Measurements from ENCODE around the gene SASS6.

SASS6 gene

DNA sequence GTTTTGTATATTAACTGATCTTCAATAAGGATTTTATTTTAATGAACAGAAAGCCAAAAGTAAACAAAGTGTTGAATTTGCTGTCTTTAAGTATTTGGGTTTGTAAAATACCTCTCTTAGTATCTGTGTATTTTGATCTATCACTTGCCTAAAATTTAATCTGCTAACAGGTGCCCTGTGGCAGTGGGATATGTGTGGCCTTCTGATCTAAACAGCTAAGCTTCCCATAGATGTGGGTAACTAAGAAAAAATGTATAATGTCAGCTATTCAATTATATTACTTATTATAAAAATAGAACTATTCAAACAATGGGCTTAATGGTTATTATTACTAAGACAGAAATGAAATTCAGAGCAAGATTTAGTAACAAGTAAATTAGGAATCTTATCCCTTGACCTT, 30.2 kb upstream of the SASS6 start:
- TF ChIP-seq, protein P1, sequence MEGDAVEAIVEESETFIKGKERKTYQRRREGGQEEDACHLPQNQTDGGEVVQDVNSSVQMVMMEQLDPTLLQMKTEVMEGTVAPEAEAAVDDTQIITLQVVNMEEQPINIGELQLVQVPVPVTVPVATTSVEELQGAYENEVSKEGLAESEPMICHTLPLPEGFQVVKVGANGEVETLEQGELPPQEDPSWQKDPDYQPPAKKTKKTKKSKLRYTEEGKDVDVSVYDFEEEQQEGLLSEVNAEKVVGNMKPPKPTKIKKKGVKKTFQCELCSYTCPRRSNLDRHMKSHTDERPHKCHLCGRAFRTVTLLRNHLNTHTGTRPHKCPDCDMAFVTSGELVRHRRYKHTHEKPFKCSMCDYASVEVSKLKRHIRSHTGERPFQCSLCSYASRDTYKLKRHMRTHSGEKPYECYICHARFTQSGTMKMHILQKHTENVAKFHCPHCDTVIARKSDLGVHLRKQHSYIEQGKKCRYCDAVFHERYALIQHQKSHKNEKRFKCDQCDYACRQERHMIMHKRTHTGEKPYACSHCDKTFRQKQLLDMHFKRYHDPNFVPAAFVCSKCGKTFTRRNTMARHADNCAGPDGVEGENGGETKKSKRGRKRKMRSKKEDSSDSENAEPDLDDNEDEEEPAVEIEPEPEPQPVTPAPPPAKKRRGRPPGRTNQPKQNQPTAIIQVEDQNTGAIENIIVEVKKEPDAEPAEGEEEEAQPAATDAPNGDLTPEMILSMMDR (IDR thresholded peaks at IDR 0.05; ENCODE audit: borderline replicate concordance, insufficient read depth, low read depth, low read length), result no peak
- no peak overlapping the region for H3K4me3 ChIP-seq (ENCODE audit: low read depth, low read length)

DNA sequence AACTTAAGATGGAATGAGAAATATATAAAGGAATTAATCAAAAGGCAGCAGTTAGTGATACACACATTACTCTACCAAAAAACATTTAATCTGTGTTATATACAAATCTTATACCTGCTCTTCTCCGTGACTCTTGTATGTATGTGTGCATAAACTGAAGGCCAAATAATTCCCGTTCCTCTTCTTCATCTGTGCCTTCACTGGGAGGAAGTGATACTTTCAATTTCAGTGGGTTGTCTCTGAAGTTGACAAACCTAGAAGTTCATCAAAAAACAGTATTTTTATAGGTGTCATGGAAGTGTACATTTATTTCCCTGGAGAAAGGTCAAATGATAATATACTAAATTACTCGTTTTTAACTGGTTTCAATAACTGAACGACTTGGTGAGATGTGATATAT, 19.5 kb upstream of the SASS6 start:
- no peak overlapping the region for H3K4me3 ChIP-seq (ENCODE audit: low read depth, low read length)
- TF ChIP-seq, protein P1 (IDR thresholded peaks at IDR 0.05; ENCODE audit: borderline replicate concordance, insufficient read depth, low read depth, low read length), result no peak

DNA sequence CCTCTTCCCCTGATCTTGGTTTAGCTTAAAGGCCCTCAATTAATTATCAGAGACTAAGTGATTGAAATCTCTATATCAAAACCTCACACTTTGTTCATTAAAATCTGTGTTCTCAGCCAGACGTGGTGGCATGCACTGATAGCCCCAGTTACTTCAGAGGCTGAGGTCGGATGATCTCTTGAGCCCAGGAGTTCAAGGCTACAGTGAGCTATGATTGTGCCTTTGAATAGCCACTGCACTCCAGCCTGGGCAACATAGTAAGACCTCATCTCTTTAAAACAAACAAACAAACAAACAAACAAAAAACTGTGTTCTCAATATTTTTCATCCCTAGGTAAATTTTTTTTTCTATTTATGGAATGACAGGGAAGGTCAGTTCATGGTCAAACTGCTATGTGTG, 18.9 kb upstream of the SASS6 start:
- H3K4me3 ChIP-seq (ENCODE audit: low read depth, low read length), result no peak overlapping the region
- TF ChIP-seq, protein P1 (IDR thresholded peaks at IDR 0.05; ENCODE audit: borderline replicate concordance, insufficient read depth, low read depth, low read length), result no peak

DNA sequence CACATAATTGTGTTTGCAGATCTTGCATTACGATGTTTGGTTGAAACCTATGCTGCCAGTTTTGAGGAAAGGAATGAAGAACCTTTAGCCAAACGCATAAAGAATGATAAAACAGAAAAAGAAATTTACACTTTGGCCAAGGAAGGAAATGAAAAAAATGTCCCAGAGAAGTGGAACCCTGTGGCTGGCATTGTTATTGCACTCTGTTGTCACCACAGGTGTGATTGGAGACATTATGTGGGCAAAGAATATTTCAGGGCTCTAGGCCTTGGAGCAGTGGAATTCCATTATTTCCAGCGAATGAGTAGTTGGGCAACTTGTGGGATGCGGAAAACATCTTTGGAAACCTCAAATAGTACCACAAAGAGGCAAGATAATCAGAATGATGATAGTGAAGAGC, 15.1 kb upstream of the SASS6 start:
- TF ChIP-seq, protein P1 (IDR thresholded peaks at IDR 0.05; ENCODE audit: borderline replicate concordance, insufficient read depth, low read depth, low read length), result no peak

DNA sequence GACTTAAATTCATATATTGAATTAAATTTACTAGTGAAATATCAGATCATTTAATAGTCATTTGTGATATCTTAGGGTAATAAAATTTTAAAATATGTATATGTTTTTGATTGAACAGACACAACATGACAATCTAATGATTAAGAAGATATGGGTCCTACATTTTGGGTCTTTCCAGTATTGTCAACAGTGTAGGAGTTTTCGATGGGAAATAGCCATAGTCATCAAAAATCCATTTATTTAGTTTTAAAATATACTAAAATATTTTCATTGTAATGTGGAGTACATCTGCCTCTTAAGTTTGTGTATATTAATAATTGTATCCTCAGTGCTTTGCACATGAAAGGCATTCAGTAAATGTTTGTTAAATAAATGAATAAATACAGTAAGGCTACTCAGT, 14.2 kb upstream of the SASS6 start:
- no peak overlapping the region for H3K4me3 ChIP-seq (ENCODE audit: low read depth, low read length)
- TF ChIP-seq, protein P1 (IDR thresholded peaks at IDR 0.05; ENCODE audit: borderline replicate concordance, insufficient read depth, low read depth, low read length), result no peak

More for the DNA sequence above, 15.1 kb upstream of the SASS6 start:
- no peak overlapping the region for H3K4me3 ChIP-seq (ENCODE audit: low read depth, low read length)

DNA sequence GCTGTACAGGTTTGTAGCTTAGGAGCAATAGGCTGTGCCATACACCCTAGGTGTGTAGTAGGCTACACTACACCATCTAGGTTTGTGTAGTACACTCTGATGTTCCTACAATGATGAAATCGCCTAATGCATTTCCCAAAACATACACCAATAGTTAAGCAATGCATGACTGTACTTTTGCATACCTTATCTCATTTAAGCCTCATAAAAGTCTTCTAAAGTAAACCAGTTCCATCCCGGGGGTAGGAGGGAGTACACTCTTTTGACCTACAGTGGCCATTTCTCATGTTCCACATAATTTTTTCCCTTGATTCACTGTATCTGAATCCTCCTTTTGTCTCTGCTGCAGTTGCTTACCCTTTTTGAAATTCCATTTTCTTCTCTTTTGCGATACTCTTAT, 12.4 kb upstream of the SASS6 start:
- TF ChIP-seq, protein P1 (IDR thresholded peaks at IDR 0.05; ENCODE audit: borderline replicate concordance, insufficient read depth, low read depth, low read length), result no peak
- H3K4me3 ChIP-seq (ENCODE audit: low read depth, low read length), result no peak overlapping the region

DNA sequence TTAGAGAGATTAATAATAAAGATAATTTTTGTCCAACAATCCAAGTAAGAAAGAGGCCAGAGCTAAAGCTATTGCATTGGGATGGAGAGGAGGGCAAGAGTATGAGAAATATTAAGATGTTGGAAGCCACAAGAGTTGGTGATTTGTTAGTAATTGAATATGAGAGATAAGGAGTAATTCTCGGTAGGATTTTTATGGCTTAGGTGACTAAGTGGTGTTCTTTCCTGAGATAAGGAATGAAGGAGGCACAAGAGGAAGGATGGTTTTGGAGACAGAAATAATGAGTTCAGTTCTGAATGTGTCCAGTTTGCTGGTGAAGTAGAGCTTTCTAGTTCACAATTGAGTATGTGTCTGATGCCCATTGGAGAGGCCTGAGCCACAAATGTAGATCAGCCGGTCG, 9.6 kb upstream of the SASS6 start:
- TF ChIP-seq, protein P1 (IDR thresholded peaks at IDR 0.05; ENCODE audit: borderline replicate concordance, insufficient read depth, low read depth, low read length), result no peak
- H3K4me3 ChIP-seq (ENCODE audit: low read depth, low read length), result no peak overlapping the region
